ENCODE data around the gene MRPL42. TPM values are rescaled to one million over a fixed set of nuclear protein-coding genes. Genes with fewer than 3 reads are reported as not detected.

MRPL42 gene
- total RNA-seq = 21.4 TPM

- Histone ChIP-seq H3K27ac (peak within 1 kb of the TSS; percentile 77), H3K4me1 (peaks cover 28% of the 10 kb centered on the region), H3K27me3 (no peaks in the 10 kb centered on the region), H3K36me3 (no peaks in the 10 kb centered on the region), H3K9me3 (no peaks in the 10 kb centered on the region), H3K4me3 (peak within 1 kb of the TSS; percentile 61 to 69)
- intact Hi-C loops (cut with DNase I) = no loop called here
- DNase-seq (ENCODE audit: extremely low spot score in 2 of 2) = peak in 1 of 2 donors; percentile 90
- TF ChIP-seq CTCF (IDR thresholded peaks at IDR 0.05) (peak; percentile 27 to 92 (median 55)), POLR2AphosphoS5 (IDR thresholded peaks at IDR 0.05; ENCODE audit: insufficient read depth in 1 of 2, low read depth in 1 of 2) (peak; percentile 96 to 98), POLR2A (IDR thresholded peaks at IDR 0.05) (peak in 1 of 2 donors; percentile 55)
Measured at GRCh38 chr12:93467351-93468007, at the start of gene MRPL42. MRPL42 (plus strand) TSS chr12:93467514; CDS start chr12:93469286, 1,772 bp downstream.

GRCh38 chr12:93417967-93418480, 49.3 kb upstream of the MRPL42 start:
- Histone ChIP-seq H3K9me3 (no peaks in the 10 kb centered on the region), H3K4me1 (peaks cover 38% of the 10 kb centered on the region), H3K4me3 (no peak overlapping the region), H3K27me3 (no peaks in the 10 kb centered on the region), H3K27ac (no peak overlapping the region), H3K36me3 (no peaks in the 10 kb centered on the region)
- intact Hi-C loops (cut with DNase I) = loop anchor here (5.0 kb wide), 1 partner anchor 431 kb away; no protein-coding TSS in a partner anchor
- no peak for DNase-seq (ENCODE audit: extremely low spot score in 2 of 2)
- TF ChIP-seq CTCF (IDR thresholded peaks at IDR 0.05) = no peak
- no peak for TF ChIP-seq POLR2A (IDR thresholded peaks at IDR 0.05)
- TF ChIP-seq POLR2AphosphoS5 (IDR thresholded peaks at IDR 0.05; ENCODE audit: insufficient read depth in 1 of 2, low read depth in 1 of 2) = no peak

- intact Hi-C loops (cut with DNase I) = loop anchor here (5.0 kb wide), 1 partner anchor 432 kb away; no protein-coding TSS in a partner anchor
- Histone ChIP-seq H3K4me3 (no peak overlapping the region), H3K4me1 (peaks cover 32% of the 10 kb centered on the region), H3K36me3 (no peaks in the 10 kb centered on the region), H3K27me3 (no peaks in the 10 kb centered on the region), H3K27ac (no peak overlapping the region), H3K9me3 (no peaks in the 10 kb centered on the region)
- no peak for DNase-seq (ENCODE audit: extremely low spot score in 2 of 2)
- TF ChIP-seq POLR2AphosphoS5 (IDR thresholded peaks at IDR 0.05; ENCODE audit: insufficient read depth in 1 of 2, low read depth in 1 of 2) (peak in 1 of 2 donors; percentile 23), POLR2A (IDR thresholded peaks at IDR 0.05) (no peak), CTCF (IDR thresholded peaks at IDR 0.05) (peak in 2 of 3 experiments; percentile 37 to 64)
Measured at GRCh38 chr12:93419388-93420034, 47.8 kb upstream of the MRPL42 start.

- no peaks in the 10 kb centered on the region for H3K9me3 ChIP-seq
- H3K4me3 ChIP-seq = no peak overlapping the region
- no peak for TF ChIP-seq POLR2A (IDR thresholded peaks at IDR 0.05)
- intact Hi-C loops (cut with DNase I) = no loop called here
- no peak overlapping the region for H3K27ac ChIP-seq
- no peaks in the 10 kb centered on the region for H3K36me3 ChIP-seq
- peaks cover 37% of the 10 kb centered on the region for H3K4me1 ChIP-seq
- no peak for DNase-seq (ENCODE audit: extremely low spot score in 2 of 2)
- H3K27me3 ChIP-seq = no peaks in the 10 kb centered on the region
Measured at GRCh38 chr12:93422050-93422449, 45.3 kb upstream of the MRPL42 start.

- DNase-seq (ENCODE audit: extremely low spot score in 2 of 2) = no peak
- H3K4me1 ChIP-seq = peaks cover 66% of the 10 kb centered on the region
- H3K9me3 ChIP-seq = no peaks in the 10 kb centered on the region
- intact Hi-C loops (cut with DNase I) = no loop called here
- H3K4me3 ChIP-seq = no peak overlapping the region
- H3K27me3 ChIP-seq = no peaks in the 10 kb centered on the region
- no peak overlapping the region for H3K27ac ChIP-seq
- TF ChIP-seq POLR2AphosphoS5 (IDR thresholded peaks at IDR 0.05; ENCODE audit: insufficient read depth in 1 of 2, low read depth in 1 of 2) (no peak), CTCF (IDR thresholded peaks at IDR 0.05) (no peak), POLR2A (IDR thresholded peaks at IDR 0.05) (no peak)
- no peaks in the 10 kb centered on the region for H3K36me3 ChIP-seq
Measured at GRCh38 chr12:93425736-93426411, 41.4 kb upstream of the MRPL42 start.

Measured in vagina (tissue), 2 donors.